Right lobe of liver (tissue), 4 donors: Measurements from ENCODE around the gene CFI.

Experiments
- POLR2A ChIP-seq: fragments of 450-650 bp; IDR thresholded peaks from one replicate; pipeline ENCODE4 v1.6.1; 2017; ENCODE audit warnings: antibody characterized with exemption, mild to moderate bottlenecking
- TF ChIP-seq, protein P1 (sequence below), 4 donors: fragments of 200-600 bp in 3 of 4; fragments of 450-650 bp in 1 of 4; IDR thresholded peaks; one replicate each; pipeline versions ENCODE4 v1.5.1 to v1.8.0; 2016 to 2022; ENCODE audit warnings: antibody characterized with exemption in 4 of 4, mild to moderate bottlenecking in 2 of 4
- donor health status: DM: no; HTN: no; CAD: no.
- donor health status: DM: no; HTN: no; CAD: no.
- donor health status: DM: no; HTN: yes; CAD: no.

DNA sequence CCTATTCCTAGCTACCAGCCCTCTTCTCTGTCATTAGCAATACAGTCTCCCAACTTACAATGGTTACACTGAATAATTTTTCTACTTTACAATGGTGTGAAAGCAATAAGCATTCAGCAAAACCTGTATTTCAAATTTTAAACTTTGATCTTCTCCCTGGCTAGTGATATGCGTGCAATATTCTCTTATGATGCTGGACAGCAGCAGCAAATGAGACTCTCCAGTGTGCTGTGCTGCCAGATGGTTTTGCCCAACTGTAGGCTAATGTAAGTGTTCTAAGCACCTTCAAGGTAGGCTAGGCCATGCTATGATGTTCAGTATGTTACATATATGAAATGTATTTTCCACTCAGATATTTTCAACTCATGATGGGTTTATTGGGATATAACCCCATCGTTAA is 7.9 kb upstream of the CFI start:
- TF ChIP-seq, protein P1, sequence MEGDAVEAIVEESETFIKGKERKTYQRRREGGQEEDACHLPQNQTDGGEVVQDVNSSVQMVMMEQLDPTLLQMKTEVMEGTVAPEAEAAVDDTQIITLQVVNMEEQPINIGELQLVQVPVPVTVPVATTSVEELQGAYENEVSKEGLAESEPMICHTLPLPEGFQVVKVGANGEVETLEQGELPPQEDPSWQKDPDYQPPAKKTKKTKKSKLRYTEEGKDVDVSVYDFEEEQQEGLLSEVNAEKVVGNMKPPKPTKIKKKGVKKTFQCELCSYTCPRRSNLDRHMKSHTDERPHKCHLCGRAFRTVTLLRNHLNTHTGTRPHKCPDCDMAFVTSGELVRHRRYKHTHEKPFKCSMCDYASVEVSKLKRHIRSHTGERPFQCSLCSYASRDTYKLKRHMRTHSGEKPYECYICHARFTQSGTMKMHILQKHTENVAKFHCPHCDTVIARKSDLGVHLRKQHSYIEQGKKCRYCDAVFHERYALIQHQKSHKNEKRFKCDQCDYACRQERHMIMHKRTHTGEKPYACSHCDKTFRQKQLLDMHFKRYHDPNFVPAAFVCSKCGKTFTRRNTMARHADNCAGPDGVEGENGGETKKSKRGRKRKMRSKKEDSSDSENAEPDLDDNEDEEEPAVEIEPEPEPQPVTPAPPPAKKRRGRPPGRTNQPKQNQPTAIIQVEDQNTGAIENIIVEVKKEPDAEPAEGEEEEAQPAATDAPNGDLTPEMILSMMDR (IDR thresholded peaks at IDR 0.05), result no peak
- TF ChIP-seq POLR2A, result no peak
